HG03108 (cell line): ENCODE data around the gene SPECC1.

Experiments
- ATAC-seq: cut with Tn5 transposase; IDR thresholded peaks from one replicate; pipeline ENCODE4 v1.9.1; 2021; ENCODE audit warnings: moderate library complexity; ENCODE audit not compliant: unreplicated experiment

SPECC1 gene

GRCh38 chr17:20264996-20265395 lies 255.8 kb downstream of the SPECC1 start:
- no peak for ATAC-seq

- ATAC-seq, result no peak
Measured at GRCh38 chr17:20266806-20267458, 257.8 kb downstream of the SPECC1 start.

- ATAC-seq, result no peak
Measured at GRCh38 chr17:20267459-20267842, 258.3 kb downstream of the SPECC1 start.

DNA sequence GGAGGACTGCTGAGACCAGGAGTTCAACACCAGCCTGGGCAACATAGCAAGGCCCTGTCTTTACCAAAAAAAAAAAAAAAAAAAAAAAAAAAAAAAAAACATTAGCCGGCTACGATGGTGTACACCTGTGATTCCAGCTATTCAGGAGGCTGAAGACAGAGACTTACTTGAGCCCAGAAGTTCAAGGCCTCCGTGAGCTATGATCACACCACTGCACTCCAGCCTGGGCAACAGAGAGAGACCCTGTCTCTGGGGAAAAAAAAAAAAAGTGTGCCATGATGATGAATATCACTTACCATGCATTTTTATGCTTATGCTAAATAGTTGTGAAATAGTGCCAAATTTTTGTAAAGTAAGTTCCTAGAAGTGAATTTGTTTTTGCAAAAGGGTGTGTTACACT lies 261.2 kb downstream of the SPECC1 start:
- no peak for ATAC-seq

DNA sequence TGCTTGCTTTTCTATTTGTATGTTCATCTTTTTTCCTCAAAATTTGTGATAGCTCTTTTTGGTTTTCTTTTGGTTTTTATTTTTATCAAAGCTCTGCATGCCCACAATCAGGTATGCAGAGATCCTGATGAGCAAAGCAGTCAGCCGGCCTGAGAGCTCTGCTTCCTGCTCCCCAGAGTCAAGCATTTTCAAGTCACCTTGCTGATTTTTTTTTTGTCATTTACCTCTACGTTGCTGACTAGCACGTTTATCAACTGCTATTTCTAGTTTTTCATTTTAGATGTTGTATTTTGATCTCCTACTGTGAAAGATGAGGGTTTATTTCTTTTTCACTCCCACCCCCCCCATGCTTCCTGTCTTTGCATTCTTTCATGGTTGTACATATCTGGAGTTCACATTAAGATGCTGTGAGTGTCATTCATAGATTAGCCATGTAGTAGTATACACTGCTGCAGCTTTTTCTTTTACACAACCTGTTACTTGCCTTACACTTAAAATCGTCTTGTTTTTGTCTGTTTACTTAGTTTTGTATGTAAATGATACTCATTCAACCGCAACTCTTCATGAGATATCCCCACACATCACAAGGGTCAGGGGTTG lies 262.0 kb downstream of the SPECC1 start:
- ATAC-seq, result no peak

GRCh38 chr17:20273741-20274500 lies 264.8 kb downstream of the SPECC1 start:
- no peak for ATAC-seq

DNA sequence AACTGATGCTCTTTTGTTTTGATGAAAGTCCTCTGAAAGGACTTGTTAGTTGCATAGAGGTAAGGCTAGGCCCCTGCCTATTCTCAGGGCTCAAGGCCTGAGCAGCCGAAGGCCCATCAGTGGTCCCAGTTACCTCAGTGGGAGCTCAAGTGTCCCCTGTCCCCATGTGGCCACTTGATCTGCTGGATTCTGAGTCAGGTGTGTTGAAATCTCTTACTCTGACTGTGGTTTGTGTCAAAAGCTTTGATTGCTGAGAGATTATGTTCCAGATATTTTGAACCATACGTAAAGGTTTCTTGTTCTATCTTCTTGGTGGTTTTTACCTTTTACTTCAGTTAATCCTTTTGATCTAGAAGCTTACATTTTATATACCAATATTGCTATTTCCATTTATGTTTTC lies 266.5 kb downstream of the SPECC1 start:
- no peak for ATAC-seq

DNA sequence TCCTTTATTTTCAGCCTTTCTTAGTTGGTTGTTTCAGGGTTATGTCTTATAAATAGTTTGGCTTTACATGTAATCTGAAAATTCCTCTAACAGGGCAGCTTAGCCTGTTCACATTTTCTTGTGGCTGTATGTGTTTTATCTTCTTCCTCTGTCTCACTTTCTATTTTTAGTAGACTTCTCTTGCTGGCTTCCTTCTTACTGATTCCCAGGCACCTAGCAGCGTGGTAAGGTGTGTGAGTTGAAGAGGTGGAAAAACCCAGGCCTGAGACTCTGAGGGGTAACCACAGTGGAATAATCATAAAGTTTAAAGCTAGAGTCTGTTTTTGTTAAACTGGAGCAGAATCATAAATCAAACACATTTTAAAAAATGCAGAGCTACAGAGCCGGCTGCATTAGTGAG lies 267.3 kb downstream of the SPECC1 start:
- no peak for ATAC-seq

DNA sequence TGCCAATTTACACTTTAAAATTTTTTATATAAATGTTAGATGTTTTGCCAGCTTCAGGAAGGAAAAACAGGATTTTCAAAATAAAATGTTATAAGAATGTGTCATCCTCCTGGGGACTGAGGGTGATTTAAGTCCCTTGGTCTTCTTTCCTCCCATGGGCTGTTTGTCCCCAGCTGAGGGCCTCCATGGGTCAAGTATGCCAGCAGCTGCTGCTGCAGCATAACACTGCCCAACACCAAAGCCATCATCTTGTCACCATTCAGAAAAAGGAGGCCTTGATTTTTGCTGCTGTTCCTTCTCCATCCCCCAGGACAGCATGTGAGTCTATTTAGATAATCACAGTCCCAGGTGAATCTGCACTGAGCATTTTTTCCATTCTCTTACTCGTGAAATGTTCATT lies 269.6 kb downstream of the SPECC1 start:
- no peak for ATAC-seq

- no peak for ATAC-seq
Measured at GRCh38 chr17:20279631-20280030, 270.5 kb downstream of the SPECC1 start.

- no peak for ATAC-seq
Measured at GRCh38 chr17:20280051-20280450, 270.9 kb downstream of the SPECC1 start.

- no peak for ATAC-seq
Measured at GRCh38 chr17:20280851-20281250, 271.7 kb downstream of the SPECC1 start.

DNA sequence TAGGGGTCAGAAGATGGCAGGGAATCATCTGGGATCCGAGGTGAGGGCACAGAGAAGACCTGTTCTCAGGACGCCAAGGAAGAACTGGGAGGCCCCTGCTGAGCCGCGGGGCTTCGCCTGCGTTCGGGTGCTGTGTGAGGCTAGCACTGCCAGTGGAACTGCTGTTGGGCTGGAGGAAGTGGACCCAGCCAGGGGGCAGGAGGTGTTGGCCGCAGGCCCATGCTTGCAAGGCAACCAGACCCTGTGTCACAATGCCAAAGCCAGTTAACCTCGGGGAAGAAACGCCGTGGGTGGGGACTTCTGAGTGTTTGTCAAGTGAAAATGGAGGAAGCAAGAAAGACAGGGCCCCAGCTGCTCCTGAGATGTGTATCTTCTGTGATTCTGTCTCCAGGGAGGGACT lies 272.7 kb downstream of the SPECC1 start:
- ATAC-seq, result no peak

- ATAC-seq, result no peak
Measured at GRCh38 chr17:20282526-20283308, 273.6 kb downstream of the SPECC1 start.

- no peak for ATAC-seq
Measured at GRCh38 chr17:20284022-20284421, 274.9 kb downstream of the SPECC1 start.

DNA sequence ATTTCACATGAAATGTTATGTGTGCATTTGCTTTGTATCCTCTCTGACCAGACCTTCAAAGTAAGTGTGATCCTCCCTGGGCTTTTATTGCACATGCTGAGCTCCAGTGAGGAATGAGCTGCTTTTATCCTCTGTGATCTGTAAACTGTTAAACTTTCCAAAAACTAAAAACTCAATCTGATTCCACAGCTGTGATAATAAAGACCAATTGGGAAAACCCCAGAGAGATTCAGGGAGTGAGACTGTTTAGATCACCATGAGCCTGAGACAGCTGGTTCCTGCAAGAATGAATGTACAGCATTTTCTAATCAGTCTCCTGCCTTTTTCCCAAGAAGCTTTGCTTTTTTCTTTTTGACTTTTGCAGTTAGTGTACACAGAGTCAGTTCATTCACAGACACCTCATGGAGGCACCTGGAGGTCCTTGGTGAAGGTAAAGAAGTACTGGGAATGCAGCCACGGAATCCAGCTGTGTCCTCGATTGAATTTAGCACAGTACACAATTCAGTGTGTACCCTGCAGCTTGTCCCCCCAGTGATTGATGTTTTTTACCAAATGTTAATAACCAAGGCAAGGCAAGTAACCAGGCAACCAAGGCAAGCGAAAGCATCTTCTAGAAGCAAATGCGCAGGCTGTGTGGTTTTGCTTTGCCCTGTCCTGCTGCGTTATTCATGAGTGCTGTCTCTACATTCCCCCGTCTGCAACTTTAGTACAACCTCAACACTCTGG lies 275.6 kb downstream of the SPECC1 start:
- no peak for ATAC-seq

GRCh38 chr17:20289984-20290383 lies 280.8 kb downstream of the SPECC1 start:
- ATAC-seq, result no peak

DNA sequence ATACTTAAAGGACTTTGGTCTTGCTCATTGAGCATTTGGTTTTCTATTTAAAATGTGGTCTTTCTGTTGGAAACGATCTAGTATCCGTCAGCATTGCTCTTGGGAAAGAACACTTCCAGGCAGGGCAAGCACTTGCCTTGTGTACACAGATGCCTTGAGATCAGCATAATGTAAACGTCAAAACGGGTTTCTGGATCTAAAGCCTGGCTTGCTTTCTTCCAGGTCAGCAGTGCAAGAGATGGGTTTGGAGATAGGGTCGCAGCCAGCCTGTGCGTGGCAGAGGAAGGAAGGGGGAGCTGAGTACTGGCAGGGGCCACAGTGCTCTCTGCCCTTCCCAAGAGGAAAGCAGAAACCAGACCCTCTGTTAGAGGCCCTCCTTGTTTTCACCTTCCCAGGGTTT lies 282.7 kb downstream of the SPECC1 start:
- no peak for ATAC-seq

DNA sequence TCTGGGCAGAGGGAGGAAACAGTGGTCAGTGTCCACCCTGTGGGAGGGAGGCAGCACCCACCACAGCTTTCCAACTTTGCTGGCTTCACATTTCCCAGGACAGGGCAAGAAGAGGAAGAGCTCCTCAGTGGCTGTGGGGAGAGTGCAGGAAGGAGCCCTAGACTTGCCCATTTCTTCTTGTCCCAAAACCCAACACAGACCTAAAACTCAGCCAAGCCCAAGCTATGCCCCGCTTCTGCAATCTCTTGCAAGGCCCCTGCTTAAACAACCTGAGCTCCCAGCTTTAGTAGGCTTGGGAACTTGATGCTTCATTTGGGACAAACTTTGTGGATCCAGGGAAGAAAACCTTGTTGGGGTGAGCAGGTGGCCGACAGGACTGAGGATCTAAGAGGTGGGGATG lies 284.3 kb downstream of the SPECC1 start:
- ATAC-seq, result no peak

GRCh38 chr17:20294120-20294519 lies 285.0 kb downstream of the SPECC1 start:
- no peak for ATAC-seq

DNA sequence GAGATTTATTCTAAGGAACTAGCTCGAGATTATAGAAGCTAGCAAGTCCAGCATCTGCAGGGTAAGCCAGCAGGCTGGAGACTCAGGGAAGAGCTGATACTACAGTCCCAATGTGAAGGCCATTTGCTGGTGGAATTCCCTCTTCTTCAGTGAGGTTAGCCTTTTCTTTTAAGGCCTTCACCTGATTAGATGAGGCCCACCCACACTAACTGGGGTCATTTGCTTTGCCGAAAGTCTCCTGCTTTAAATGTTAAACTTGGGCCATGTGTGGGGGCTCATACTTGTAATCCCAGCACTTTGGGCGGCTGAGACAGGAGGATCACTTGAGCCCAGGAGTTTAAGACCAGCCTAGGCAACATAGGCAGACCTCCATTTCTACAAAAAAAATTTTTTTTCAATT lies 289.9 kb downstream of the SPECC1 start:
- no peak for ATAC-seq
